Thymus (tissue), 11 donors: ENCODE results near the gene SMYD5. TPM values are rescaled to one million over a fixed set of nuclear protein-coding genes. Genes with fewer than 3 reads are reported as not detected.
A peak's percentile ranks its signal among the peaks of the same experiment; 100 is the strongest.
"Not testable (repeated sequence)": the region's sequence is repeated elsewhere in the genome, so short reads cannot be mapped to it uniquely, and the experiment has no call there.

Source experiments
- DNase-seq, 9 donors: peaks; one replicate each; pipeline ENCODE4 v3.0.0-alpha.2; 2013; ENCODE audit warnings: low spot score in 9 of 9, low read depth in 6 of 9, missing footprints in 1 of 9
- H3K27ac ChIP-seq, 2 donors: one replicate each; pipeline ENCODE4 v1.5.1; 2013; ENCODE audit warnings: control low read depth in 1 of 2, low read depth in 1 of 2, low read length in 1 of 2, mild to moderate bottlenecking in 1 of 2, moderate library complexity in 1 of 2
- H3K27me3 ChIP-seq, 2 donors: one replicate each; pipeline ENCODE4 v1.5.1; 2013; ENCODE audit warnings: low read length in 1 of 2; ENCODE audit not compliant: control insufficient read depth in 2 of 2, insufficient read depth in 1 of 2
- H3K36me3 ChIP-seq, 2 donors: one replicate each; pipeline ENCODE4 v1.5.1; 2013; ENCODE audit warnings: low read length in 1 of 2, mild to moderate bottlenecking in 1 of 2, moderate library complexity in 1 of 2; ENCODE audit not compliant: control insufficient read depth in 2 of 2, insufficient read depth in 2 of 2
- H3K4me1 ChIP-seq, 2 donors: one replicate each; pipeline ENCODE4 v1.5.1; 2013; ENCODE audit warnings: low read length in 2 of 2; ENCODE audit not compliant: control insufficient read depth in 2 of 2, insufficient read depth in 2 of 2
- H3K4me3 ChIP-seq, 2 donors: one replicate each; pipeline ENCODE4 v1.5.1; 2013; ENCODE audit warnings: low read length in 2 of 2, control low read depth in 1 of 2, mild to moderate bottlenecking in 1 of 2
- H3K9me3 ChIP-seq, 2 donors: one replicate each; pipeline ENCODE4 v1.5.1; 2013; ENCODE audit warnings: low read length in 1 of 2, mild to moderate bottlenecking in 1 of 2; ENCODE audit not compliant: control insufficient read depth in 2 of 2, insufficient read depth in 1 of 2
- WGBS: extraction: QIAGEN DNeasy Blood & Tissue Kit; methylation state at CpG from one replicate; pipeline ENCODE4 v1.1.7; 2013; 5-methylcytosine and 5-hydroxymethylcytosine counted together
- polyA plus RNA-seq: library from polyadenylated mRNA; stranded (reverse); fragments of 200-250 nt; gene quantifications from one replicate; pipeline ENCODE4 v1.2.3, GENCODE V29; 2013
- total RNA-seq: library from RNA; stranded (reverse); fragments of 120-200 nt; gene quantifications from one replicate; pipeline ENCODE4 v1.2.4, GENCODE V29; 2013
- donor health status: healthy.

SMYD5 gene
- total and polyA plus RNA-seq, 2 donors: 11.5 to 14.5 TPM

- H3K36me3 ChIP-seq, H3K9me3 ChIP-seq, H3K4me1 ChIP-seq, H3K27ac ChIP-seq, DNase-seq, H3K4me3 ChIP-seq: not testable (repeated sequence)
- H3K27me3 ChIP-seq: peaks cover 27 to 64% of the 10 kb centered on the region in 2 donors
- WGBS: 94% methylated on average over 10 of the region's 10 CpGs
These were observed 13.8 kb upstream of the SMYD5 start for GRCh38 chr2:73200281-73200680.

- Histone ChIP-seq H3K27ac (no peak within 1 kb of the TSS), H3K36me3 (no peaks in the 10 kb centered on the region), H3K27me3 (peaks cover 31 to 77% of the 10 kb centered on the region in 2 donors), H3K4me1 (no peaks in the 10 kb centered on the region), H3K4me3 (peak within 1 kb of the TSS in 1 of 2 donors; percentile 22), H3K9me3 (peaks cover 0 to 4% of the 10 kb centered on the region in 2 donors)
- no peak for DNase-seq
- 4% methylated on average over 87 of the region's 87 CpGs for WGBS
These were observed 11.6 kb upstream of the SMYD5 start, which contains the start of gene NOTO for GRCh38 chr2:73202156-73203054. Gene NOTO (plus strand): TSS chr2:73202574. CDS start chr2:73202667, 93 bp downstream.

- DNase-seq: no peak
- no peaks in the 10 kb centered on the region for H3K4me1 ChIP-seq
- peaks cover 31 to 80% of the 10 kb centered on the region in 2 donors for H3K27me3 ChIP-seq
- WGBS: 6% methylated on average over 44 of the region's 44 CpGs
- peaks cover 0 to 4% of the 10 kb centered on the region in 2 donors for H3K9me3 ChIP-seq
- no peaks in the 10 kb centered on the region for H3K36me3 ChIP-seq
- no peak overlapping the region for H3K27ac ChIP-seq
- H3K4me3 ChIP-seq: no peak overlapping the region
These were observed 10.9 kb upstream of the SMYD5 start for GRCh38 chr2:73203055-73203681.

GRCh38 chr2:73205611-73206010 lies 8.4 kb upstream of the SMYD5 start:
- H3K4me3 ChIP-seq: no peak overlapping the region
- DNase-seq: no peak
- H3K27ac ChIP-seq: no peak overlapping the region
- no peaks in the 10 kb centered on the region for H3K36me3 ChIP-seq
- peaks cover 31 to 80% of the 10 kb centered on the region in 2 donors for H3K27me3 ChIP-seq
- 88% methylated on average over 6 of the region's 6 CpGs for WGBS
- no peaks in the 10 kb centered on the region for H3K4me1 ChIP-seq
- peaks cover 0 to 4% of the 10 kb centered on the region in 2 donors for H3K9me3 ChIP-seq

- peaks cover 11 to 56% of the 10 kb centered on the region in 2 donors for H3K27me3 ChIP-seq
- H3K4me3 ChIP-seq: no peak overlapping the region
- no peak for DNase-seq
- 97% methylated on average over 3 of the region's 3 CpGs for whole genome bisulfite sequencing
- no peak overlapping the region for H3K27ac ChIP-seq
- peaks cover 0 to 7% of the 10 kb centered on the region in 2 donors for H3K4me1 ChIP-seq
- H3K9me3 ChIP-seq: no peaks in the 10 kb centered on the region
- no peaks in the 10 kb centered on the region for H3K36me3 ChIP-seq
These were observed 5.8 kb upstream of the SMYD5 start for GRCh38 chr2:73208258-73208657.

GRCh38 chr2:73210019-73210418 lies 4.0 kb upstream of the SMYD5 start:
- no peaks in the 10 kb centered on the region for H3K9me3 ChIP-seq
- no peak overlapping the region for H3K4me3 ChIP-seq
- DNase-seq: no peak
- no peak overlapping the region for H3K27ac ChIP-seq
- H3K4me1 ChIP-seq: peaks cover 4 to 16% of the 10 kb centered on the region in 2 donors
- H3K27me3 ChIP-seq: peaks cover 4 to 39% of the 10 kb centered on the region in 2 donors
- 94% methylated on average over 4 of the region's 4 CpGs for WGBS
- H3K36me3 ChIP-seq: no peaks in the 10 kb centered on the region

GRCh38 chr2:73210696-73211095 lies 3.3 kb upstream of the SMYD5 start:
- Histone ChIP-seq H3K27ac (no peak overlapping the region), H3K4me1 (peaks cover 4 to 16% of the 10 kb centered on the region in 2 donors), H3K4me3 (no peak overlapping the region), H3K36me3 (no peaks in the 10 kb centered on the region), H3K9me3 (no peaks in the 10 kb centered on the region), H3K27me3 (peaks cover 4 to 33% of the 10 kb centered on the region in 2 donors)
- no peak for DNase-seq
- 93% methylated on average over 6 of the region's 6 CpGs for WGBS

GRCh38 chr2:73212098-73212447 lies 2.0 kb upstream of the SMYD5 start:
- Histone ChIP-seq H3K9me3 (no peaks in the 10 kb centered on the region), H3K4me3 (no peak overlapping the region), H3K27me3 (peaks cover 0 to 21% of the 10 kb centered on the region in 2 donors), H3K4me1 (peaks cover 4 to 16% of the 10 kb centered on the region in 2 donors), H3K36me3 (no peaks in the 10 kb centered on the region), H3K27ac (no peak overlapping the region)
- 88% methylated on average over 7 of the region's 7 CpGs for WGBS
- DNase-seq: no peak
